GM23248 (cell line): ENCODE data around the gene ADAMTSL4. TPM values are rescaled to one million over a fixed set of nuclear protein-coding genes. Genes with fewer than 3 reads are reported as not detected.

ENCODE experiments used
- DNase-seq: peaks from one replicate; pipeline ENCODE4 v3.0.0-alpha.2; 2015
- H2AFZ ChIP-seq: fragments of 200-600 bp; sonication (generic); 2 replicates; pipeline ENCODE4 v1.6.1; 2016; ENCODE audit warnings: antibody characterized with exemption
- H3F3A ChIP-seq: fragments of 200-600 bp; sonication (generic); 2 replicates; pipeline ENCODE4 v1.6.1; 2016; ENCODE audit warnings: mild to moderate bottlenecking, antibody characterized with exemption, mixed run types; ENCODE audit not compliant: insufficient read depth
- H3K27ac ChIP-seq: fragments of 200-600 bp; sonication (generic); 2 replicates; pipeline ENCODE4 v1.5.1; 2016; ENCODE audit warnings: mild to moderate bottlenecking
- H3K27me3 ChIP-seq: fragments of 200-600 bp; sonication (generic); replicated peaks from 2 replicates; pipeline ENCODE4 v1.6.1; 2016; ENCODE audit warnings: mild to moderate bottlenecking; ENCODE audit not compliant: insufficient read depth
- H3K36me3 ChIP-seq: fragments of 200-600 bp; sonication (generic); 2 replicates; pipeline ENCODE4 v1.6.1; 2016; ENCODE audit warnings: low read depth, mild to moderate bottlenecking
- H3K4me1 ChIP-seq: fragments of 200-600 bp; sonication (generic); 2 replicates; pipeline ENCODE4 v1.6.1; 2016; ENCODE audit warnings: mild to moderate bottlenecking; ENCODE audit not compliant: insufficient read depth
- H3K4me2 ChIP-seq: fragments of 200-600 bp; sonication (generic); one replicate; pipeline ENCODE4 v1.6.1; 2016; ENCODE audit warnings: mild to moderate bottlenecking; ENCODE audit not compliant: unreplicated experiment
- H3K4me3 ChIP-seq: fragments of 200-600 bp; sonication (generic); 2 replicates; pipeline ENCODE4 v1.5.1; 2016; ENCODE audit warnings: mild to moderate bottlenecking
- H3K79me2 ChIP-seq: fragments of 200-600 bp; sonication (generic); 2 replicates; pipeline ENCODE4 v1.6.1; 2016; ENCODE audit warnings: mild to moderate bottlenecking; ENCODE audit not compliant: insufficient read depth
- H3K9ac ChIP-seq: fragments of 200-600 bp; sonication (generic); 2 replicates; pipeline ENCODE4 v1.6.1; 2016; ENCODE audit warnings: mild to moderate bottlenecking
- H3K9me2 ChIP-seq: fragments of 200-600 bp; sonication (generic); 2 replicates; pipeline ENCODE4 v1.6.1; 2016; ENCODE audit warnings: mixed run types, mild to moderate bottlenecking, moderate library complexity; ENCODE audit not compliant: insufficient read depth
- H3K9me3 ChIP-seq: fragments of 200-600 bp; sonication (generic); one replicate; pipeline ENCODE4 v1.6.1; 2017; ENCODE audit warnings: low read depth
- H4K20me1 ChIP-seq: fragments of 200-600 bp; sonication (generic); 2 replicates; pipeline ENCODE4 v1.6.0; 2016; ENCODE audit not compliant: insufficient read depth
- EZH2 ChIP-seq: fragments of 200-600 bp; sonication (generic); IDR thresholded peaks from 2 replicates; pipeline ENCODE4 v1.6.1; 2018; ENCODE audit warnings: antibody characterized with exemption, mild to moderate bottlenecking; ENCODE audit not compliant: insufficient read depth, poor library complexity, severe bottlenecking
- EZH2phosphoT487 ChIP-seq: fragments of 200-600 bp; sonication (generic); IDR thresholded peaks from 2 replicates; pipeline ENCODE4 v1.6.1; 2018; ENCODE audit warnings: antibody characterized with exemption, moderate library complexity, mild to moderate bottlenecking, low read depth; ENCODE audit not compliant: insufficient read depth
- WGBS, 2 experiments: methylation state at CpG; one replicate each; pipeline ENCODE4 v1.1.6; 2015 to 2017; ENCODE audit warnings: low lambda C conversion rate in 2 of 2, low coverage in 1 of 2; ENCODE audit errors: missing lambda C conversion rate in 2 of 2; 5-methylcytosine and 5-hydroxymethylcytosine counted together
- in situ Hi-C: fragments of 300-500 bp; cut with MboI; formaldehyde crosslinking; loops from 2 replicates; pipeline ENCODE4 v1.15.0; 2020
- polyA plus RNA-seq: library from polyadenylated mRNA; unstranded; fragments of >200 nt; fragmentation: Nextera tagmentation; extraction: Ambion mirVana; gene quantifications from 2 replicates; pipeline ENCODE4 v1.2.1, GENCODE V29; 2016
- total RNA-seq: library from RNA; depleted of rRNA; stranded (reverse); fragments of >200 nt; shearing (Covaris generic); gene quantifications from 2 replicates; pipeline ENCODE4 v1.2.3, GENCODE V29; 2014

The ADAMTSL4 gene
- total and polyA plus RNA-seq, 2 experiments from 2014 or later = 27.6 to 45.4 TPM

GRCh38 chr1:150557813-150558212 lies 8.6 kb downstream of the ADAMTSL4 start:
- H3K79me2 ChIP-seq = peaks cover 14% of the 10 kb centered on the region; the same call in 1 of the 2 replicates
- TF ChIP-seq EZH2 (no peak), EZH2phosphoT487 (no peak)
- 83 to 88% methylated on average over 14 to 15 of the region's 15 CpGs for WGBS, 2 experiments
- no peaks in the 10 kb centered on the region for H3K9me2 ChIP-seq
- H4K20me1 ChIP-seq = no peaks in the 10 kb centered on the region
- DNase-seq = no peak
- in situ Hi-C loops = no loop called here
- H3K27me3 ChIP-seq = no peaks in the 10 kb centered on the region
- H3K4me2 ChIP-seq = no peak overlapping the region
- no peak overlapping the region for H3K9ac ChIP-seq
- peaks cover 19% of the 10 kb centered on the region for H3K4me1 ChIP-seq
- H3F3A ChIP-seq = peaks cover 20% of the 10 kb centered on the region
- no peaks in the 10 kb centered on the region for H3K9me3 ChIP-seq
- no peak overlapping the region for H2AFZ ChIP-seq
- no peak overlapping the region for H3K27ac ChIP-seq
- no peak overlapping the region for H3K4me3 ChIP-seq
- 0 out of 2 replicates have a peak, but pooled peaks cover 3% of the 10 kb centered on the region for H3K36me3 ChIP-seq

- Histone ChIP-seq H3K4me1 (peaks cover 19% of the 10 kb centered on the region), H3K4me2 (no peak overlapping the region), H2AFZ (no peak overlapping the region), H4K20me1 (no peaks in the 10 kb centered on the region), H3K9ac (no peak overlapping the region), H3K27ac (no peak overlapping the region), H3K9me3 (no peaks in the 10 kb centered on the region), H3K27me3 (no peaks in the 10 kb centered on the region), H3K36me3 (0 out of 2 replicates have a peak, but pooled peaks cover 3% of the 10 kb centered on the region), H3F3A (peaks cover 22% of the 10 kb centered on the region), H3K79me2 (peaks cover 14% of the 10 kb centered on the region; the same call in 1 of the 2 replicates), H3K9me2 (no peaks in the 10 kb centered on the region), H3K4me3 (no peak overlapping the region)
- in situ Hi-C loops = no loop called here
- DNase-seq = no peak
- 79 to 80% methylated on average over 14 to 15 of the region's 15 CpGs for WGBS, 2 experiments
- no peak for TF ChIP-seq EZH2
- no peak for TF ChIP-seq EZH2phosphoT487
Observed at GRCh38 chr1:150558303-150558704, 9.1 kb downstream of the ADAMTSL4 start.

- Histone ChIP-seq H3K79me2 (peaks cover 13% of the 10 kb centered on the region; the same call in 1 of the 2 replicates), H3K4me3 (no peak overlapping the region), H3K4me2 (no peak overlapping the region), H3K4me1 (peaks cover 25% of the 10 kb centered on the region), H3K36me3 (0 out of 2 replicates have a peak, but pooled peaks cover 3% of the 10 kb centered on the region), H3K27me3 (no peaks in the 10 kb centered on the region), H3K9ac (no peak overlapping the region), H4K20me1 (no peaks in the 10 kb centered on the region), H3F3A (peaks cover 29% of the 10 kb centered on the region), H2AFZ (no peak overlapping the region), H3K9me3 (no peaks in the 10 kb centered on the region), H3K27ac (no peak overlapping the region), H3K9me2 (no peaks in the 10 kb centered on the region)
- peak; percentile 0 for DNase-seq
- TF ChIP-seq EZH2 = no peak
- no peak for TF ChIP-seq EZH2phosphoT487
- in situ Hi-C loops = no loop called here
- 82 to 83% methylated on average over 27 to 28 of the region's 28 CpGs for WGBS, 2 experiments
Observed at GRCh38 chr1:150558761-150559655, 9.8 kb downstream of the ADAMTSL4 start.

- in situ Hi-C loops = loop anchor here (10.0 kb wide), 1 partner anchor 255 kb away; no protein-coding TSS in a partner anchor
- WGBS, 2 experiments = 54 to 61% methylated on average over 10 of the region's 10 CpGs
Observed at GRCh38 chr1:150559656-150560010, 10.4 kb downstream of the ADAMTSL4 start.

More at GRCh38 chr1:150559656-150560010, 10.4 kb downstream of the ADAMTSL4 start:
- peaks cover 32% of the 10 kb centered on the region for H3K4me1 ChIP-seq
- DNase-seq = no peak
- no peak overlapping the region for H3K9ac ChIP-seq
- H3K4me2 ChIP-seq = no peak overlapping the region
- peaks cover 13% of the 10 kb centered on the region for H3K79me2 ChIP-seq
- H3K9me3 ChIP-seq = no peaks in the 10 kb centered on the region
- H3F3A ChIP-seq = peaks cover 35% of the 10 kb centered on the region
- H3K4me3 ChIP-seq = no peak overlapping the region
- H2AFZ ChIP-seq = no peak overlapping the region
- no peaks in the 10 kb centered on the region for H3K27me3 ChIP-seq
- no peaks in the 10 kb centered on the region for H3K9me2 ChIP-seq
- 0 out of 2 replicates have a peak, but pooled peaks cover 3% of the 10 kb centered on the region for H3K36me3 ChIP-seq
- H3K27ac ChIP-seq = no peak overlapping the region
- no peaks in the 10 kb centered on the region for H4K20me1 ChIP-seq
- TF ChIP-seq EZH2 (no peak), EZH2phosphoT487 (no peak)
